Thyroid gland (tissue), 4 donors: Measurements from ENCODE around the gene HEPACAM2.

ENCODE experiments used
- CTCF ChIP-seq, 6 experiments: fragments of 200-600 bp in 3 of 6; fragments of 450-650 bp in 3 of 6; sonication (generic) in 3 of 6; IDR thresholded peaks; one replicate each; pipeline ENCODE4 v1.5.1; 2016 to 2019; ENCODE audit warnings: antibody characterized with exemption in 6 of 6, mild to moderate bottlenecking in 2 of 6, inconsistent platforms in 1 of 6, moderate library complexity in 1 of 6
- POLR2A ChIP-seq, 2 donors: fragments of 450-650 bp; IDR thresholded peaks; one replicate each; pipeline ENCODE4 v1.6.1; 2017; ENCODE audit warnings: antibody characterized with exemption in 2 of 2, mild to moderate bottlenecking in 2 of 2, moderate library complexity in 1 of 2

- peak; percentile 40 to 84 (median 64) for TF ChIP-seq CTCF (IDR thresholded peaks at IDR 0.05)
- no peak for TF ChIP-seq POLR2A (IDR thresholded peaks at IDR 0.05)
Measured at GRCh38 chr7:93228302-93228701, 2.0 kb upstream of the HEPACAM2 start.
